C4-2B (cell line): Measurements from ENCODE around the gene LRRC61.

Experiments
- H3K27ac ChIP-seq: fragments of 450-650 bp; 2 replicates; pipeline ENCODE4 v1.5.1; 2017
- ZFX ChIP-seq: fragments of 450-650 bp; IDR thresholded peaks from 2 replicates; pipeline ENCODE4 v1.6.1; 2017
- TF ChIP-seq, protein P1 (sequence below): fragments of 450-650 bp; conservative IDR thresholded peaks from 2 replicates; pipeline ENCODE4 v1.5.1; 2017; ENCODE audit warnings: mild to moderate bottlenecking

LRRC61 gene

DNA sequence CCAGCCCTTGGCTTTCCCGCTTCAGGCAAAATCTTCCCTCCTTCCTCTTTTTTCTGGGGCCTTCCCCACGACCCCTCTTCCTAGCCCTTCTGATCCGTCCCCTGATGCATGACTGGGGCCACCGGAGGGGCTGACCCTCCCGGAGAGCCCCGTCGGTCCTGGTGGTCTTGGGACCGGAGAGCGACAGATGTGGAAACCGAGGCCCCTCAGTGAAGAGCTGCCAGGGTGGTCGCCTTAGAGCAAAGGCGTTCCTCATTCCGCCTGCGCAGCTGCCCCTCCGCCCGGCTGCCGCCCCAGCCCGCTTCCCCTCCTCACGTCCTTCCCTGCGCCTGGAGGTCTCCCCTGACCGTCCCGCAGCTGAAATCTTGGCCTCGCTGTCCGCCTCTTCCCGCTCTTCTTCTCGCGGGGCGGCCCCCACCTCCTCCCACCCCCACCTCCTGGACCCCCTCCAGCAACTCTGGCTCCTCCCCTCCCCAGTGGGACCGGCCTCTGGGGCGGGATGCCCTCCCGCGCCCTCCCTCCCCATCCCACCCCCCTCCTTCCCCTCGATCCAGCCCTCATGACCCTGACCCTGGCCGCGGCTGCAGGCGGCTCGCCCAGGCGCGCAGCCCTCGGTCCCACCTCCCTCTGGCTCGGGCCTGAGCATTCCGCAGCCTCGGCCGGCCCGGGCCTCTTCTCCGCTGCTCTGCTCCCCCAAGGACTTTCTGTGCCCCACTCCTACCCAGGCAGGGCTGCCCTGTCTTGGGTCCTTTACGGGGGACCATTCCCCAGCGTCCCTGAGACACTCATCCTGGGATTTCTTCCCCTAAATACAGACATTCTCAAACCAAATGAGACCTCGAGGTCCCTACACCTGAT, 18.3 kb downstream of the LRRC61 start, which contains the start of gene RARRES2:
TSS of gene RARRES2 (minus strand) at position 367 of the 858 bp plus-strand sequence. CDS start 1,020 bp downstream, outside the sequence.
- TF ChIP-seq, protein P1, sequence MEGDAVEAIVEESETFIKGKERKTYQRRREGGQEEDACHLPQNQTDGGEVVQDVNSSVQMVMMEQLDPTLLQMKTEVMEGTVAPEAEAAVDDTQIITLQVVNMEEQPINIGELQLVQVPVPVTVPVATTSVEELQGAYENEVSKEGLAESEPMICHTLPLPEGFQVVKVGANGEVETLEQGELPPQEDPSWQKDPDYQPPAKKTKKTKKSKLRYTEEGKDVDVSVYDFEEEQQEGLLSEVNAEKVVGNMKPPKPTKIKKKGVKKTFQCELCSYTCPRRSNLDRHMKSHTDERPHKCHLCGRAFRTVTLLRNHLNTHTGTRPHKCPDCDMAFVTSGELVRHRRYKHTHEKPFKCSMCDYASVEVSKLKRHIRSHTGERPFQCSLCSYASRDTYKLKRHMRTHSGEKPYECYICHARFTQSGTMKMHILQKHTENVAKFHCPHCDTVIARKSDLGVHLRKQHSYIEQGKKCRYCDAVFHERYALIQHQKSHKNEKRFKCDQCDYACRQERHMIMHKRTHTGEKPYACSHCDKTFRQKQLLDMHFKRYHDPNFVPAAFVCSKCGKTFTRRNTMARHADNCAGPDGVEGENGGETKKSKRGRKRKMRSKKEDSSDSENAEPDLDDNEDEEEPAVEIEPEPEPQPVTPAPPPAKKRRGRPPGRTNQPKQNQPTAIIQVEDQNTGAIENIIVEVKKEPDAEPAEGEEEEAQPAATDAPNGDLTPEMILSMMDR, result no peak
- no peak within 1 kb of the TSS for H3K27ac ChIP-seq

DNA sequence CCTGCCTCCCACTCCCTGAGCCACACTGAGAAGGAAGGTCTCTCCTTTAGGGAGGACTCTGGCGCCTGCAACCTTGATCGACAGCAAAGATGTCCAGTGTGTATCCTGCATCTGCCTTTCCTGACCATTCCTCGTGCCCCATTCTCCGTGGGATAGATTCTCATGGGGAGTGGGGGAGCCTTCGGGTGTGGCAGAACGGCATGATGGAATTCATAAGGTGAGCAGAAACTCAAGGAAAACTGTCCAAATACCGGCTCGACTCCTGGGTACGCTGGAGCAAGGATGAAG, 18.9 kb downstream of the LRRC61 start:
- TF ChIP-seq, protein P1, result no peak
- TF ChIP-seq ZFX, result no peak
- no peak overlapping the region for H3K27ac ChIP-seq

DNA sequence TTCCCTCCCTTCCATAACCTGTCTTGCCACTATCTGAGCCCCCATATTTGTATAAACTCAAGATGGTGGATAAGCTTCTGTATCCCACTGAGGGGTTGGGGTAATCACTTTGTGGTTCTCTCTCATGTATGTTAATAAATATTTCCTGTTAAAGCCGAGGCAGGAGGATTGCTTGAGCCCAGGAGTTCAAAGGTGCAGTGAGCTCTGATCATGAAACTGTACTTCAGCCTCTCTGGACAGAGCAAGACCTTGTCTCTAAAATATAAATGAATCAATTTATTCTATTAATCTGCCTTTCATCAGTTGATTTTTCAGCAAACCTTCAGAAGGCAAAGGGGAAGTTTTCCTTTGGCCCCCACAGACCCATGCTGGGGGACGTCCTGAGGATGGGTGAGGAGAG, 20.1 kb downstream of the LRRC61 start:
- TF ChIP-seq, protein P1, result no peak
- no peak for TF ChIP-seq ZFX
- H3K27ac ChIP-seq, result no peak overlapping the region

- TF ChIP-seq ZFX, result no peak
- TF ChIP-seq, protein P1, result no peak
- H3K27ac ChIP-seq, result no peak overlapping the region
Measured at GRCh38 chr7:150344299-150344698, 21.1 kb downstream of the LRRC61 start.

DNA sequence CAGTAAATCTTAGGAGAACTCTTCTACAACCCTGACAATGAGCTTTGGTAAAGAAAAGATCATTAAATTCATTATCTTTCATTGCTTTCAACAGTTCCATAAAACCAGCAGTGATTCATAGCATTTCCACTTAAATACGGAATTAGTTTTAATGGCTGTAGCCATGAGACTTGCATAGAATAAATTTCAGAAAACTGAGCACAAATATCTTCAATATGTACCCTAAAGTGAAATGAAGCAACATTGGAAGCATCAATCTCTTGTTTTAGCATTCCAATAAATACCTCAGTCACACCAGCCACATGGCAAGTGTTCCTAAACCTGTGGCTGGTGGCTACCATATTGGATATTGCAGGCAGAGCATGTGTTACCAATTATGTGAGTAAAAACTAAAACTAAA, 21.9 kb downstream of the LRRC61 start:
- TF ChIP-seq, protein P1, result no peak
- no peak for TF ChIP-seq ZFX
- H3K27ac ChIP-seq, result no peak overlapping the region

- TF ChIP-seq, protein P1, result no peak
- no peak for TF ChIP-seq ZFX
- no peak overlapping the region for H3K27ac ChIP-seq
Measured at GRCh38 chr7:150346922-150347321, 23.8 kb downstream of the LRRC61 start.

GRCh38 chr7:150351587-150352194, 28.5 kb downstream of the LRRC61 start:
- TF ChIP-seq, protein P1, result no peak
- TF ChIP-seq ZFX, result no peak
- no peak overlapping the region for H3K27ac ChIP-seq
